GM21381 (cell line): ENCODE measurements around the gene BBLN.
A peak's percentile ranks its signal among the peaks of the same experiment; 100 is the strongest.
"Not testable (repeated sequence)": the region's sequence is repeated elsewhere in the genome, so short reads cannot be mapped to it uniquely, and the experiment has no call there.

ENCODE experiments used
- ATAC-seq: cut with Tn5 transposase; IDR thresholded peaks from one replicate; pipeline ENCODE4 v1.9.1; 2021; ENCODE audit warnings: mild to moderate bottlenecking, moderate library complexity; ENCODE audit not compliant: unreplicated experiment

The BBLN gene

GRCh38 chr9:128124451-128124850, 35.6 kb upstream of the BBLN start:
- ATAC-seq: no peak

GRCh38 chr9:128124873-128125579, 35.0 kb upstream of the BBLN start:
- ATAC-seq: no peak

- ATAC-seq: no peak
Observed at GRCh38 chr9:128125580-128126354, 34.3 kb upstream of the BBLN start.

- peak; percentile 57 for ATAC-seq
Observed at GRCh38 chr9:128127568-128127989, 32.5 kb upstream of the BBLN start, which contains the start of gene PTGES2. Gene PTGES2, minus strand, starts transcription at chr9:128127729. Its CDS starts 12 bp downstream, at chr9:128127717.

- ATAC-seq: peak; percentile 66
Observed at GRCh38 chr9:128127990-128128835, 31.9 kb upstream of the BBLN start.

GRCh38 chr9:128128836-128129590, 31.1 kb upstream of the BBLN start:
- ATAC-seq: no peak

GRCh38 chr9:128129976-128130590, 30.0 kb upstream of the BBLN start:
- not testable (repeated sequence) for ATAC-seq

GRCh38 chr9:128130651-128131050, 29.4 kb upstream of the BBLN start:
- ATAC-seq: not testable (repeated sequence)

- not testable (repeated sequence) for ATAC-seq
Observed at GRCh38 chr9:128131346-128131745, 28.7 kb upstream of the BBLN start.

GRCh38 chr9:128132139-128132538, 27.9 kb upstream of the BBLN start:
- ATAC-seq: not testable (repeated sequence)

- ATAC-seq: not testable (repeated sequence)
Observed at GRCh38 chr9:128135561-128135960, 24.5 kb upstream of the BBLN start.

GRCh38 chr9:128136816-128137793, 23.0 kb upstream of the BBLN start:
- no peak for ATAC-seq

- no peak for ATAC-seq
Observed at GRCh38 chr9:128138001-128138400, 22.1 kb upstream of the BBLN start.

GRCh38 chr9:128139621-128140020, 20.4 kb upstream of the BBLN start:
- no peak for ATAC-seq

- ATAC-seq: no peak
Observed at GRCh38 chr9:128141604-128142003, 18.5 kb upstream of the BBLN start.

GRCh38 chr9:128142061-128142460, 18.0 kb upstream of the BBLN start:
- ATAC-seq: no peak

GRCh38 chr9:128142596-128142995, 17.5 kb upstream of the BBLN start:
- ATAC-seq: no peak

GRCh38 chr9:128143525-128144238, 16.4 kb upstream of the BBLN start:
- no peak for ATAC-seq
